Activated CD8-positive, alpha-beta T cell treated with anti-CD3 and anti-CD28 coated beads for 36 hours (primary cell): Measurements from ENCODE around the gene NFASC. TPM values are rescaled to one million over a fixed set of nuclear protein-coding genes. Genes with fewer than 3 reads are reported as not detected.

ENCODE experiments used
- ATAC-seq: fragments of 200-7000 bp; cut with Tn5 transposase; one replicate; pipeline ENCODE4 v1.10.0; 2021; ENCODE audit warnings: mild to moderate bottlenecking, moderate library complexity
- CTCF ChIA-PET: fragments of 350-600 bp; sonication (Branson Sonifier 250); formaldehyde crosslinking; loops from one replicate; lab custom pipeline; 2021; ENCODE audit warnings: antibody characterized with exemption; lab: Charles Lee
- POLR2A ChIA-PET: fragments of 350-600 bp; sonication (Branson Sonifier 250); formaldehyde crosslinking; loops from one replicate; lab custom pipeline; 2021; ENCODE audit warnings: antibody characterized with exemption; lab: Charles Lee
- DNase-seq: peaks from one replicate; pipeline ENCODE4 v3.0.0-alpha.2; 2020
- H3K27ac Mint-ChIP-seq: one replicate; pipeline ENCODE4 v1.8.0; 2021; ENCODE audit warnings: mild to moderate bottlenecking, mixed read lengths
- H3K27me3 Mint-ChIP-seq: one replicate; pipeline ENCODE4 v1.8.0; 2021; ENCODE audit warnings: mixed read lengths
- H3K36me3 Mint-ChIP-seq: one replicate; pipeline ENCODE4 v1.8.0; 2021; ENCODE audit warnings: low read depth, mixed read lengths
- H3K4me1 Mint-ChIP-seq: one replicate; pipeline ENCODE4 v1.8.0; 2021; ENCODE audit warnings: low read depth, mixed read lengths
- H3K4me3 Mint-ChIP-seq: one replicate; pipeline ENCODE4 v1.8.0; 2021; ENCODE audit warnings: mild to moderate bottlenecking, moderate library complexity, mixed read lengths
- H3K9me3 Mint-ChIP-seq: one replicate; pipeline ENCODE4 v1.8.0; 2021; ENCODE audit warnings: mixed read lengths
- intact Hi-C: fragments of 100-400 bp; cut with micrococcal nuclease; formaldehyde crosslinking; loops from one replicate; pipeline ENCODE4 v1.10.0; 2022
- total RNA-seq, 2 experiments: library from RNA; stranded (reverse); gene quantifications; one replicate each; pipeline ENCODE4 v1.2.3, GENCODE V29; 2021
- TF ChIP-seq, protein P1 (sequence below): fragments of 200-600 bp; IDR thresholded peaks from one replicate; pipeline ENCODE4 v1.8.0; 2022; ENCODE audit warnings: antibody characterized with exemption, mild to moderate bottlenecking

Gene NFASC
- total RNA-seq, 2 experiments from 2014 or later: not detected

DNA sequence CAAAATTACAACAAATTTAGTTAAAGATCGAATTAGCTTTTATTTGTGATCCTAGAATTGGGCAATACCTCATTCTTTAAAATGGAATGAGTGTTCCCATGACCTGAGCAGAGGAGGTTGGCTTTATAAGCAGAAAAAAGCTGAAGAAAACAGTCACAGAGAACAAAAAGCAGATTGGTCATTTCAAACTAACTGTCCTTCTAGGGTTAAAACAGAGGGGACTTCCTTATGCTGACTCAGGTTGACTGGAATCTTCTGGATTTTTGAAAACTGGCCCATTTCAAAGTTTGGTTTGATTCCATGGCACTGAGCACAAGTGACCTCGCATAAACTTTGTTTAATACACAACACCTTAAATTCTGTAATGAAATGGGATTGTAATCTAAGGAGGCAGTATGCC, 17.6 kb downstream of the NFASC start:
- no peaks in the 10 kb centered on the region for H3K4me1 Mint-ChIP-seq
- no peak overlapping the region for H3K27ac Mint-ChIP-seq
- no peak overlapping the region for H3K4me3 Mint-ChIP-seq
- no peaks in the 10 kb centered on the region for H3K9me3 Mint-ChIP-seq
- CTCF ChIA-PET: interaction anchor here (1.2 to 1.3 kb wide), 2 partner anchors 53 to 142 kb away, joined by 3 to 4 read pairs; no protein-coding TSS in a partner anchor
- TF ChIP-seq, protein P1, sequence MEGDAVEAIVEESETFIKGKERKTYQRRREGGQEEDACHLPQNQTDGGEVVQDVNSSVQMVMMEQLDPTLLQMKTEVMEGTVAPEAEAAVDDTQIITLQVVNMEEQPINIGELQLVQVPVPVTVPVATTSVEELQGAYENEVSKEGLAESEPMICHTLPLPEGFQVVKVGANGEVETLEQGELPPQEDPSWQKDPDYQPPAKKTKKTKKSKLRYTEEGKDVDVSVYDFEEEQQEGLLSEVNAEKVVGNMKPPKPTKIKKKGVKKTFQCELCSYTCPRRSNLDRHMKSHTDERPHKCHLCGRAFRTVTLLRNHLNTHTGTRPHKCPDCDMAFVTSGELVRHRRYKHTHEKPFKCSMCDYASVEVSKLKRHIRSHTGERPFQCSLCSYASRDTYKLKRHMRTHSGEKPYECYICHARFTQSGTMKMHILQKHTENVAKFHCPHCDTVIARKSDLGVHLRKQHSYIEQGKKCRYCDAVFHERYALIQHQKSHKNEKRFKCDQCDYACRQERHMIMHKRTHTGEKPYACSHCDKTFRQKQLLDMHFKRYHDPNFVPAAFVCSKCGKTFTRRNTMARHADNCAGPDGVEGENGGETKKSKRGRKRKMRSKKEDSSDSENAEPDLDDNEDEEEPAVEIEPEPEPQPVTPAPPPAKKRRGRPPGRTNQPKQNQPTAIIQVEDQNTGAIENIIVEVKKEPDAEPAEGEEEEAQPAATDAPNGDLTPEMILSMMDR: no peak
- ATAC-seq (no peak), DNase-seq (no peak)
- POLR2A ChIA-PET: no interaction called here
- intact Hi-C loops: no loop called here
- no peaks in the 10 kb centered on the region for H3K36me3 Mint-ChIP-seq
- peaks cover 12% of the 10 kb centered on the region for H3K27me3 Mint-ChIP-seq

DNA sequence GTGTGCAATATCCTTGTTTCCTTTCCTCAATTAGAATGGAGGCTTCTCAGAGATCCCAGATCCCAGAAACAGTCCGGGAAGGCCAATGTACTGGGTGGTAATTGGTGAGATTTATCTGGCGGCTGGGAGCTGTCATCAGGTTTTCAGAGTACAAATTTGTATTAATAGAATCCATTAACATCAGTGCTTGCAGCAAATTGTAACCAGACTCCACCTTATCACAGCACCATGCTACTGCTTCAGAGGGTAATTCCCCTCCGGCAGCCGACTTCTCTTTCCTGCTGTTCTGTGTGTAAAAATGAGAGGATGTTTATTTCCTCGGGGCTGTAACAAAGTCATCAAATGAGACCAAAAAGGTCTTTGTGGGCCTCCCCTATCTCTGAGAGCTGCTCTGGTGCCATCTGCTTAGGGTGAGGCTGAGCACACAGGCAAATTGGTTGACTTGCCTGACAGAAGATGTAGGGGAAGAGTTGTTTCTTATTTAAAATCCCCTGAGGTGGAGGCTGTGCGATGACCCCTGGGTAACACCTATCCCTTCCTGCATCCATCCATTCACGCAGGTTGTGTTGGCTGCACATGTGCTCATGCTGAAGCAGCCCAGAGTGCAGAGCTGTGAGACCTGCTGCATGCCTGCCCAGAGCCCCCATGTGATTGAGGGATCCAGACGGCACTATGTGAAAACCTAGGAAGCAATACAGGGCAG, 19.2 kb downstream of the NFASC start:
- ATAC-seq: no peak
- no peaks in the 10 kb centered on the region for H3K36me3 Mint-ChIP-seq
- H3K9me3 Mint-ChIP-seq: no peaks in the 10 kb centered on the region
- ChIA-PET CTCF (interaction anchor here (1.2 kb wide), 1 partner anchor 51 kb away, joined by 3 read pairs; no protein-coding TSS in a partner anchor), POLR2A (no interaction called here)
- TF ChIP-seq, protein P1: no peak
- peaks cover 17% of the 10 kb centered on the region for H3K27me3 Mint-ChIP-seq
- H3K4me3 Mint-ChIP-seq: no peak overlapping the region
- intact Hi-C loops: no loop called here
- no peak overlapping the region for H3K27ac Mint-ChIP-seq
- no peak for DNase-seq
- H3K4me1 Mint-ChIP-seq: no peaks in the 10 kb centered on the region

DNA sequence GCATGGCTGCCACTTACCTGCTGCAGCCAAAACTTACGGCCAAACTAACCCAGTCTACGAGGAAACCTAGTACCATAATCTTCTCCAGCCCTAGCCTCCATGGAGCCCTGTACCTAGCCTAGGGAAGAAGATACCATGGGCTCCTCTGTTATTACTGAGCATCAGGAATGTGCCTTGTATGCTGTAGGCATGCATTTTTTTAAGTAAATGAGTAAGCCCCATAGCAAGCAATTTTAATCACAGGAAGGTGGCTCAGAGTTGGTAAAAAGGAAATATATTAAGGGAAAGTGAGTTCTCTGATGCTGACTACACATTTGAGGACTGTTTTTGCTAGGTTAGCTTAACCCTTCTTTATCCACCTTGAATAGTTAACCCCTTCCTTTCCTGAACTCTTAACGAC, 21.2 kb downstream of the NFASC start:
- Mint-ChIP-seq H3K4me3 (no peak overlapping the region), H3K36me3 (no peaks in the 10 kb centered on the region), H3K4me1 (no peaks in the 10 kb centered on the region), H3K9me3 (no peaks in the 10 kb centered on the region), H3K27ac (no peak overlapping the region), H3K27me3 (peaks cover 25% of the 10 kb centered on the region)
- TF ChIP-seq, protein P1: no peak
- ChIA-PET POLR2A (no interaction called here), CTCF (interaction anchor here (1.1 kb wide), 1 partner anchor 170 kb away, joined by 3 read pairs; no protein-coding TSS in a partner anchor)
- DNase-seq (no peak), ATAC-seq (no peak)
- intact Hi-C loops: no loop called here

DNA sequence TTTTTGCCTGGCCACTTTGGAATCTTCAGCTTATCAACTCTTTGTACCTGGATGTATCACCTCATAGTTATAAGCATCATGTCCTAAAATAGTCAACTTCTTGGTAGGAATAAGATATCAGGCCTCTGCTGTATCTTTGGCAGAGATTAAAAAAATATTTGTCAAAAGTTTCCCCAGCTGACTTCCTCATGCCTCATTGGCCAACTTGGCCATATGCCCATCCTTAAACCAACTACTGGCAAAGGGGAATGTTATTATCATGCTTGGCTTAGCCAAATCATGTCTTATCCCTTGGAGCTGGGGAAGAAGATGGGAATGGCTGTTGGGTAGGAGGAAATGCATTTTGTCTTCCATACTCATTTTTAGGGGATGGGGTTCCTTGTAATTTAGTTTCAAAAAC, 23.4 kb downstream of the NFASC start:
- H3K36me3 Mint-ChIP-seq: no peaks in the 10 kb centered on the region
- no peak overlapping the region for H3K27ac Mint-ChIP-seq
- intact Hi-C loops: no loop called here
- ATAC-seq: no peak
- TF ChIP-seq, protein P1: no peak
- POLR2A ChIA-PET: no interaction called here
- DNase-seq: no peak
- H3K27me3 Mint-ChIP-seq: peaks cover 32% of the 10 kb centered on the region
- no peaks in the 10 kb centered on the region for H3K4me1 Mint-ChIP-seq
- no peaks in the 10 kb centered on the region for H3K9me3 Mint-ChIP-seq
- CTCF ChIA-PET: interaction anchor here (1.2 kb wide), 1 partner anchor 168 kb away, joined by 3 read pairs; no protein-coding TSS in a partner anchor
- H3K4me3 Mint-ChIP-seq: no peak overlapping the region

DNA sequence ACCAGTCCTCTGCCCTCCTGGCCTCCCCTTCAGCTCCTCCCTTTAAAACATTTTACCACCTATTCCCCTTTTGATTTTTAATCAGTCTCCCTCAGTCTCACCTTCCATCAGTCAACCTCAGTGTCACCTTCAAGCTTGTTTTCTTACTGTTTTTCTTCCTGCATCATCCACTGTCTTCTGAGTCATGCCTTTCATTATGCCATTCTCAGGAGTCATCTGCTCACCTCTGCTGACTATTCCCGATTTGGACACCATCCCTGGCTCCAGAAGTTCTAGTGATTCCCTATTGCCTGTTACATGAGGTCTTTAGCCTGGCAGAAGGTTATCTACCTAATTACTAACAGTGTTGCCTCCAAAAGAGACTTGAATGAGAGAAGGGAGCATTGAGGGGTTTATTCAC, 23.9 kb downstream of the NFASC start:
- no peaks in the 10 kb centered on the region for H3K4me1 Mint-ChIP-seq
- ATAC-seq: no peak
- intact Hi-C loops: no loop called here
- no peak overlapping the region for H3K27ac Mint-ChIP-seq
- H3K4me3 Mint-ChIP-seq: no peak overlapping the region
- H3K9me3 Mint-ChIP-seq: no peaks in the 10 kb centered on the region
- TF ChIP-seq, protein P1: no peak
- ChIA-PET CTCF (interaction anchor here (1.2 kb wide), 1 partner anchor 167 kb away, joined by 3 read pairs; no protein-coding TSS in a partner anchor), POLR2A (no interaction called here)
- no peaks in the 10 kb centered on the region for H3K36me3 Mint-ChIP-seq
- DNase-seq: no peak
- peaks cover 32% of the 10 kb centered on the region for H3K27me3 Mint-ChIP-seq
